ENCODE data around the gene ZG16.
A peak's percentile ranks its signal among the peaks of the same experiment; 100 is the strongest.
"Not testable (repeated sequence)": the region's sequence is repeated elsewhere in the genome, so short reads cannot be mapped to it uniquely, and the experiment has no call there.

ZG16 gene

GRCh38 chr16:29777576-29778350 lies at the start of gene ZG16:
Gene ZG16 (plus strand): TSS chr16:29778256. CDS start chr16:29779267, 1,011 bp downstream.
- no peak for DNase-seq

DNA sequence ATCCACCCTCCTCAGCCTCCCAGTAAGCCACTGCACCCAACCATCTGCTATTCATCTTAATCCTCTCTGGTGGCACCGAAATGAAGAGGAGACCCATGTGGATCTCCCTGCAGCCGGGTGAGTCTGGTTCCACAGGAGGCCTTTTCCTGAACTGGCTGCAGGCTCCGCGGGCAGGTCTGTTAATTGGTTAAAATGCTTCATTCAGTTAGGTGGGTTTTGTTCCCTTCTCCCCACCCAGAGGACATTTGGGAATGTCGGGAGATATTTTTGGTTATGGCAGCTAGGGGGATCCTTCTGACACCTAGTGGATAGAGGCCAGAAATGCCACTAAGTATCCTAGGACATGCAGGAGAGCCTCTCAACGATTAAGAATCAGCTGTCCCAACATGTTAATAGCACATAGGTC lies 48.9 kb upstream of the ZG16 start:
- no peak for DNase-seq

GRCh38 chr16:29730649-29731048 lies 47.4 kb upstream of the ZG16 start:
- DNase-seq: no peak

DNA sequence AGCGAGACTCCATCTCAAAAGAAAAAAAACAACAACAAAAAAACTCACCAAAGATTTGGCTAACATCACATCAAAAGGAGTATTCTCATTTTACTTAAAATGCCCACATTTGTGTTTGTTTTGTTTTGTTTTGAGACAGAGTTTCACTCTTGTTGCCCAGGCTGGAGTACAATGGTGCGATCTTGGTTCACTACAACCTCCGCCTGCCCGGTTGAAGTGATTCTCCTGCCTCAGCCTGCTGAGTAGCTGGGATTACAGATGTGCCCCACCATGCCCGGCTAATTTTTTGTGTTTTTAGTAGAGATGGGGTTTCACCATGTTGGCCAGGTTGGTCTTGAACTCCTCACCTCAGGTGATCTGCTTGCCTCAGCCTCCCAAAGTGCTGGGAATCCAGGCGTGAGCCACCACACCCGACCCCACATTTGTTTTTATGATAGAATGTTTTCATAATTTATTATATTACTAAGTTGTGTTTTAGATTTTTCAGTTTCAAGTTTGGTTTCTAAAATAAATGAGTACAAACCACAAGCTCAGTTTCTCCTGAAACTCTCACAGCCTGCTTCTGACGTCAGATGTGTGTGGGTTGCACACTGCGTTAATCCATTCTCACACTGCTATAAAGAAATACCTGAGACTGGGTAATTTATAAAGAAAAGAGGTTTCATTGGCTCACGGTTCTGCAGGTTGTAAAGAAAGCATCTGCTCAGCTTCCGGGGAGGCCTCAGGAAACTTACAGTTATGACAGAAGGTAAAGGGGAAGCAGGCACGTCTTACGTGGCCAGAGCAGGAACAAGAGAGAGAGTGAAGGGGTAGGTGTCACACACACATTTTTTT lies 46.1 kb upstream of the ZG16 start:
- not testable (repeated sequence) for DNase-seq

DNA sequence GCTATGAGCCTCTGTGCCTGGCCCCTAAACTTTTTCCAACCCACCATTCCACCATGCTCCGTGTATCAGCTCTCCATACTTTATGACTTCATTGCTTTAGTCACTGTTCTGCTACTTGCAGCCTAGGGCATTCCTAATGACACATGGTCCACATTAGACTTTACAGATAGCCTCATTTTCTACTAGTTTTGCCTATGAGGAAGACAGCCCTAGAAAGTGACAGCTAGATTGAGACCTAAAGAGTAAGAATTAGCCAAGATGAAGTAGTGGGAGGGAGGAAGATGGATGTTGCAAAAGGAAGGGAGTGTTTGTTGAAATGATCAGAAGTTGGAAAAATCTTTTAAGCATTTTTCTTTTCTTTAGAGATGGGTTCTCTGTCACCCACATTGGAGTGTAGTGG lies 43.3 kb upstream of the ZG16 start:
- no peak for DNase-seq

GRCh38 chr16:29736112-29736511 lies 41.9 kb upstream of the ZG16 start:
- DNase-seq: no peak

GRCh38 chr16:29736764-29737163 lies 41.3 kb upstream of the ZG16 start:
- no peak for DNase-seq

DNA sequence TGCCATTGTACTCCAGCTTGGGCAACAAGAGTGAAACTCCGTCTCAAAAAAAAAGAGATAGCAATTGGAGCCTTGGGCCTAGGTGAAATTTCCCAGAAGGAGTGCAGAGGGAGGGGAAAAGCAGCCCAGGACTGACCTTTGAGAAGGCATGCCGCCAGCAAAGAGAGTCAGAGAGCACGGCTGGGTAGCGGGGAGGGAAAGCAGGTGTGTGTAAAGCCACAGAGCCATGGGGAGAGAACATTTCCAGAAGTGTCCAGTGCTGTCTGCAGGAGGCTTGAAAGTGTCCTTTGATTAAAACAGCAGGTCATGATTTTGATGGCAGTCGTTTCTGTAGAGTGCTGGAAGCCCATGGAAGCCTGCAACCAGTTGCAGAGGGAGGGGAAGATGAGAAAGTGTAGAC lies 40.3 kb upstream of the ZG16 start:
- DNase-seq: no peak

- no peak for DNase-seq
Observed at GRCh38 chr16:29738514-29738913, 39.5 kb upstream of the ZG16 start.

GRCh38 chr16:29739927-29740629 lies 38.0 kb upstream of the ZG16 start:
- not testable (repeated sequence) for DNase-seq

- DNase-seq: not testable (repeated sequence)
Observed at GRCh38 chr16:29740630-29741015, 37.4 kb upstream of the ZG16 start.

- no peak for DNase-seq
Observed at GRCh38 chr16:29742683-29743275, 35.3 kb upstream of the ZG16 start.

GRCh38 chr16:29743475-29743826 lies 34.6 kb upstream of the ZG16 start:
- no peak for DNase-seq

DNA sequence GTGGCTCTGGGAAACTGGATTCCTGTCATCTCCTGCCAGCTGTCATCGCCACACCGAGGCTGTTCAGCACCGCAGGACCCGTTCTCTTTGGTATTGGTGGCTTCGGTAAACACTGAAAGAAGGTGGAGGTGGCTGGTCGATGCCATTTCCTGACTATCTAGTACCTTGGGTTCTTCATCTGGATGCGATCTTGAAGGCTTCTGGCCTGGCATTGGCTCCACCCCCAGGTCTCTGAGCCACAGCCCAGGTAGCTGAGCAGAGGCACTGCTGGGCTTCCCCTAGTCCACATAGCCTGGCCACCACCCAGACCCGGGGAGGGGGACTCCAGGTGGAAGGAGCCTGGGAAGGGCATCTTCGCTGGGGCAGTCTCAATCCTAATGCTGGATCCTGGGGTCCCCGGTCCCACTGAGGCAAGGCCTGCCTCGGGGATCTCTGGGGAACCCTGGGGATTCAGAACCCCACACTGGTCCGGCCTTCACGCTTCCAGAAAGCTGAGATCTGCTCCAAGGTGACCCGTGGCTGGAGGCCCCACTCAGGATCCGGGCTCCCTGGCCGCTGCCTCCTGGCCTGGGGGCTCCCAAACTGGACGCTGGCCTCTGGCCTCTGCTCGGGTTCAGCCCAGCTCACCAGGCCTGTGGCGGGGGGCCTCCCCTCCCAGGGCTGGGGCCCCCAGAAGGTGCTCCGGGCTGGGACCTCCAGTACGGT lies 34.1 kb upstream of the ZG16 start:
- DNase-seq: no peak

DNA sequence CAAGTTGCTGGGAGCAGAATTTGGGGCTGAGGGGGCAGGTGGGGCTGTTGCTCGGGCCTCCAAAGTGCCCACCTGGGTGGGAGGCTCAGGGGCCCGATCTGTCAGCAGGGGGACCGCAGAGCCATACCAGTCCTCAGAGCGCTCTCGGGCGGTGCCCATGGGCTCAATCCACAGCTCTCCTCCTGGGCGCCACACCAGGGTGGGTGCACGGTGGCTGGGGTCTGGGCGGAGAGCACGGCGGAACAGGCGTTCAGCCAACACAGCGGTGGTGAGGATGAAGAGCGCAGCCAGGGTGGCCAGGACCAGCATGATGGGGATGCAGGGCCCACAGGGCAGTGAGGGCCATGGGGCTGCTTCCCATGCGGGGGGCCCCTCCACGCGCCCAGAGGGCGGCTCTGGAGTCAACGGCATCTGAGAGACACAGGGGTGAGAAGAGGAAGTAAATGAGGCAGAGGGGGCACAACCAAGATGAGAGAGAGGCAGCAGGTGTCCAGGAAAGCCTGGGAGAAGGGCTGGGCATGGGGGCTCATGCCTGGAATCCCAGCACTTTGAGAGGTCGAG lies 33.4 kb upstream of the ZG16 start:
- DNase-seq: no peak

DNA sequence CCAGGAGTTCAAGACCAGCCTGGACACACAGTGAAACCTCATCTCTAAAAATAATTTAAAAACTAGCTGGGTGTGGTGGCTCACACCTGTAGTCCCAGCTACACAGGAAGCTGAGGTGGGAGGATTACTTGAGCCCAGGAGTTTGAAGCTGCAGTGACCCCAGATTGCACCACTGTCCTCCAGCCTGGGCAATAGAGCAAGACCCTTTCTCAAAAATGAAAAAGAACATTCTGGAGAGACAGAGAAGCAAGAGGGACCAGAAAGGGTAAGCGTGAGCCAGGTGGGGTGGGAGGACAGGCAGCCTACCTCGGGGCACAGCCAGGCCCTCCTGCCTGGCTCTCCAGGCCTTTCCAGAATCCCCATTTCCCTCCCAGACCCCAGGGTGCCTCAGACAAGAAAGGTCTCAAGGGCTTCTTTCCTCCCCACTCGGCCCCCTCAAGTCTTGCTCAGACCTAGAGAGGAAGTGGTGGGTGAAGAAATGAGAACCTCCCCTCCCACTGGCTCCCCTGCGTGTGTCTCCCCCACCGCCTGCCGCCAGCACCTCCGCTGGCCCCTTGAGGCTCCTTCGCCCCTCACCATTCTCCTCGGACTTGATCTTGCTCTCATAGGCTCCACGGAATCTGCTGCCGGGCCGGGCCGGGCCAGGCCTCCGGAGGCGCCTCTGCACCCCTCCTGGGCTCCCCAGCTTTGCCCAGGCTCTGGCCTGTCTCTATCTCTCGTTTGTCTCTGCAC lies 32.8 kb upstream of the ZG16 start:
- peak; percentile 46 for DNase-seq

DNA sequence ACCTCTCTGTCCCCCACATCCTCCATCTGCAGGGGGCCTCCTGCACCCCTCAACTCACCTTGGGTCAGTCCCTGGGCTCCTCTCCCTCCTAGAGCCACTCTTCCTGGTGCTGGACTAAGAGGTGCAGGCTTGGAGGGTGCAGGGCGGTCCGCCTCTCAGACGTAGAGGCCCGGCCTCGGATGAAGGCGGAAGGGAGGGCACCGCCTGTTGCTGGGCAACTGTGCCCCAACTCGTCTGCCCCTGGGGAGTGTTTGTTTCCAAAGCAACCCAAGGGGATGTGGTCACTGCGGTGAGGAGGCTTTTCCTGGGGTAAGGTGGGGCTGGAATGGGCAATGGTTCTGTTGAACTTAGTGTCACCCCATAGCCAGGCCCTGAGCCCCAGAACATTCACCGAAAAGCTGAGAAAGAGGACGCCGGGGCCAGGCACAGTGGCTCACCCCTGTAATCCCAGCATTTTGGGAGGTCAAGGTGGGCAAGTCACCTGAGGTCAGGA lies 32.2 kb upstream of the ZG16 start, which contains the start of gene C16orf54:
TSS of gene C16orf54 (minus strand) at position 138 of the 493 bp plus-strand sequence. CDS start 1,039 bp downstream, outside the sequence.
- peak; percentile 96 for DNase-seq

DNA sequence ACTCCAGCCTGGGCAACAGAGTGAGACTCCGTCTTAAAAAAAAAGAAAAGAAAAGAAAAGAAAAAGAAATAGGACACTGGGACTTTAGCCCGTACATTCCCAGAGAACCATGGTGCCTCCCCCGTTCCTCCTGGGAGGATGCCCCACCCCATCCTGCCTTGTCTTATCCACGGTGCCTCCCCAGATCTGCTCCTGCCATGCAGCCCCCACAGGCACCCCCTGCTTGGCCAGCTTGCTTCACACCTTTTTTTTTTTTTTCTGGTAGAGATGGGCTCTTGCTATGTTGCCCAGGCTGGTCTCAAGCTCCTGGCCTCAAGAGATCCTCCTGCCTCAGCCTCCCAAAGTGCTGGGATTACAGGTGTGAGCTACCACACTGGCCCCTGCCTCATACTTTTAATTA lies 31.5 kb upstream of the ZG16 start:
- DNase-seq: not testable (repeated sequence)

- no peak for DNase-seq
Observed at GRCh38 chr16:29747947-29748759, 29.9 kb upstream of the ZG16 start.

GRCh38 chr16:29748760-29749149 lies 29.3 kb upstream of the ZG16 start:
- not testable (repeated sequence) for DNase-seq
